ENCODE measurements around the gene LCN6. TPM values are rescaled to one million over a fixed set of nuclear protein-coding genes. Genes with fewer than 3 reads are reported as not detected.

Gene LCN6
- total RNA-seq, 1 experiment from 2014 or later: not detected

- TF ChIP-seq SMAD4 (CRISPR knock-in tag; IDR thresholded peaks at IDR 0.05): 0 out of 2 replicates have a peak, but pooled peaks have one; percentile 23
- TF ChIP-seq SP1 (CRISPR knock-in tag; conservative IDR thresholded peaks at IDR 0.05): peak; percentile 96
- TF ChIP-seq STAT6 (CRISPR knock-in tag; conservative IDR thresholded peaks at IDR 0.05; ENCODE audit: low read depth): no peak
- TF ChIP-seq USF2 (CRISPR knock-in tag; IDR thresholded peaks at IDR 0.05): peak; percentile 67
- TF ChIP-seq ZNF263 (CRISPR knock-in tag; IDR thresholded peaks at IDR 0.05; ENCODE audit: low read depth): no peak; the same call in 1 of the 2 replicates
- TF ChIP-seq ZBTB21 (CRISPR knock-in tag; IDR thresholded peaks at IDR 0.05; ENCODE audit: borderline replicate concordance): 0 out of 2 replicates have a peak, but pooled peaks have one; percentile 50
- TF ChIP-seq MLX (CRISPR knock-in tag; IDR thresholded peaks at IDR 0.05): no peak
- no peak for TF ChIP-seq GTF2I (CRISPR knock-in tag; conservative IDR thresholded peaks at IDR 0.05)
- TF ChIP-seq NFYB (CRISPR knock-in tag; conservative IDR thresholded peaks at IDR 0.05; ENCODE audit: low read depth): 0 out of 2 replicates have a peak, but pooled peaks have one; percentile 28
- no peak for TF ChIP-seq AR (CRISPR knock-in tag; IDR thresholded peaks at IDR 0.05)
- TF ChIP-seq, protein P1, sequence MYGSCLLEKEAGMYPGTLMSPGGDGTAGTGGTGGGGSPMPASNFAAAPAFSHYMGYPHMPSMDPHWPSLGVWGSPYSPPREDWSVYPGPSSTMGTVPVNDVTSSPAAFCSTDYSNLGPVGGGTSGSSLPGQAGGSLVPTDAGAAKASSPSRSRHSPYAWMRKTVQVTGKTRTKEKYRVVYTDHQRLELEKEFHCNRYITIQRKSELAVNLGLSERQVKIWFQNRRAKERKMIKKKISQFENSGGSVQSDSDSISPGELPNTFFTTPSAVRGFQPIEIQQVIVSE (CRISPR knock-in tag; IDR thresholded peaks at IDR 0.05; ENCODE audit: borderline replicate concordance): no peak
- peak; percentile 78 for TF ChIP-seq FOXP1 (CRISPR knock-in tag; IDR thresholded peaks at IDR 0.05; ENCODE audit: borderline replicate concordance)
- peak; percentile 30; the same call in 1 of the 2 replicates for TF ChIP-seq ZNF281 (CRISPR knock-in tag; IDR thresholded peaks at IDR 0.05)
- no peak for TF ChIP-seq PRRX2 (CRISPR knock-in tag; IDR thresholded peaks at IDR 0.05)
- no peak for TF ChIP-seq ATF6 (CRISPR knock-in tag; IDR thresholded peaks at IDR 0.05)
- no peak for TF ChIP-seq HMGA2 (CRISPR knock-in tag; IDR thresholded peaks at IDR 0.05)
- no peak for TF ChIP-seq JAZF1 (CRISPR knock-in tag; IDR thresholded peaks at IDR 0.05)
- TF ChIP-seq CREM (CRISPR knock-in tag; IDR thresholded peaks at IDR 0.05): peak; percentile 88
- no peak for TF ChIP-seq KAT7 (CRISPR knock-in tag; IDR thresholded peaks at IDR 0.05; ENCODE audit: borderline replicate concordance)
- peak; percentile 63 for TF ChIP-seq JUN (CRISPR knock-in tag; IDR thresholded peaks at IDR 0.05)
- TF ChIP-seq ZNF219 (CRISPR knock-in tag; IDR thresholded peaks at IDR 0.05; ENCODE audit: borderline replicate concordance): peak; percentile 59; the same call in 1 of the 2 replicates
- TF ChIP-seq GABPB1 (CRISPR knock-in tag; IDR thresholded peaks at IDR 0.05): peak; percentile 71; the same call in 1 of the 2 replicates
- TF ChIP-seq FOXK1 (CRISPR knock-in tag; IDR thresholded peaks at IDR 0.05): peak; percentile 76
- peak; percentile 22; the same call in 1 of the 2 replicates for TF ChIP-seq ZNF416 (CRISPR knock-in tag; IDR thresholded peaks at IDR 0.05)
- no peak for TF ChIP-seq ZMAT4 (CRISPR knock-in tag; IDR thresholded peaks at IDR 0.05)
- TF ChIP-seq, protein P2, sequence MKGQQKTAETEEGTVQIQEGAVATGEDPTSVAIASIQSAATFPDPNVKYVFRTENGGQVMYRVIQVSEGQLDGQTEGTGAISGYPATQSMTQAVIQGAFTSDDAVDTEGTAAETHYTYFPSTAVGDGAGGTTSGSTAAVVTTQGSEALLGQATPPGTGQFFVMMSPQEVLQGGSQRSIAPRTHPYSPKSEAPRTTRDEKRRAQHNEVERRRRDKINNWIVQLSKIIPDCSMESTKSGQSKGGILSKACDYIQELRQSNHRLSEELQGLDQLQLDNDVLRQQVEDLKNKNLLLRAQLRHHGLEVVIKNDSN (CRISPR knock-in tag; IDR thresholded peaks at IDR 0.05): peak; percentile 71
Observed at GRCh38 chr9:136728080-136728547, 20.2 kb downstream of the LCN6 start (continued).

All from WTC11 (cell line).